B cell (primary cell): Measurements from ENCODE around the gene KIF13A. TPM values are rescaled to one million over a fixed set of nuclear protein-coding genes. Genes with fewer than 3 reads are reported as not detected.

Experiments used
- ATAC-seq: fragments of 200-7000 bp; cut with Tn5 transposase; one replicate; pipeline ENCODE4 v1.10.0; 2021; ENCODE audit warnings: low read depth, mild to moderate bottlenecking, moderate number of reproducible peaks, moderate library complexity
- CTCF ChIA-PET: fragments of 350-600 bp; sonication (Branson Sonifier 250); formaldehyde crosslinking; loops from one replicate; lab custom pipeline; 2021; ENCODE audit warnings: antibody characterized with exemption, inconsistent platforms; lab: Charles Lee
- POLR2A ChIA-PET: fragments of 350-600 bp; sonication (Branson Sonifier 250); formaldehyde crosslinking; loops from one replicate; lab custom pipeline; 2021; ENCODE audit warnings: antibody characterized with exemption; lab: Charles Lee
- DNase-seq: peaks from one replicate; pipeline ENCODE4 v3.0.0; 2013
- H2AFZ ChIP-seq: 2 replicates; pipeline ENCODE4 v1.6.1; 2012; ENCODE audit warnings: mild to moderate bottlenecking, low read depth, low read length; ENCODE audit not compliant: insufficient read depth, poor library complexity, severe bottlenecking
- H3K27ac ChIP-seq, 2 donors: 1 replicate in 1 of 2; 2 replicates in 1 of 2; pipeline ENCODE4 v1.5.1; 2012 to 2013; ENCODE audit warnings: low read length in 2 of 2, mild to moderate bottlenecking in 2 of 2, moderate library complexity in 1 of 2
- H3K27me3 ChIP-seq, 4 experiments: fragments of 200-600 bp in 1 of 4; sonication (generic) in 1 of 4; replicated peaks in 1 of 4; 1 replicate in 2 of 4; 2 replicates in 2 of 4; pipeline versions ENCODE4 v1.6.1 to v1.7.0; 2013 to 2016; ENCODE audit warnings: low read length in 3 of 4, mild to moderate bottlenecking in 2 of 4, mixed read lengths in 1 of 4, moderate library complexity in 1 of 4; ENCODE audit not compliant: insufficient read depth in 4 of 4, control insufficient read depth in 3 of 4; ENCODE audit errors: control extremely low read depth in 1 of 4
- H3K36me3 ChIP-seq, 2 experiments: replicated peaks in 1 of 2; 1 replicate in 1 of 2; 2 replicates in 1 of 2; pipeline versions ENCODE4 v1.6.1 to v1.7.1; 2013; ENCODE audit warnings: low read length in 1 of 2; ENCODE audit not compliant: insufficient read depth in 2 of 2, control insufficient read depth in 1 of 2; ENCODE audit errors: control extremely low read depth in 1 of 2, extremely low read depth in 1 of 2
- H3K4me1 ChIP-seq, 2 donors: fragments of 200-600 bp in 1 of 2; sonication (generic) in 1 of 2; 1 replicate in 1 of 2; 2 replicates in 1 of 2; pipeline versions ENCODE4 v1.5.1 to v1.6.1; 2013 to 2017; ENCODE audit warnings: low read length in 2 of 2; ENCODE audit not compliant: control insufficient read depth in 2 of 2, insufficient read depth in 2 of 2
- H3K4me2 ChIP-seq: replicated peaks from 2 replicates; pipeline ENCODE3; 2012; ENCODE audit warnings: mild to moderate bottlenecking, low read depth, low read length; ENCODE audit not compliant: poor library complexity, severe bottlenecking
- H3K4me3 ChIP-seq, 5 experiments: fragments of 200-600 bp in 1 of 5; sonication (generic) in 1 of 5; 1 replicate in 3 of 5; 2 replicates in 2 of 5; pipeline versions ENCODE4 v1.5.1 to v1.7.0; 2011 to 2016; ENCODE audit warnings: low read length in 4 of 5, mild to moderate bottlenecking in 4 of 5, low read depth in 2 of 5, control low read depth in 1 of 5, moderate library complexity in 1 of 5; ENCODE audit not compliant: insufficient read depth in 1 of 5; ENCODE audit errors: control extremely low read depth in 1 of 5, extremely low read depth in 1 of 5
- H3K79me2 ChIP-seq: fragments of 200-600 bp; sonication (generic); one replicate; pipeline ENCODE4 v1.6.0; 2016; ENCODE audit warnings: low read length; ENCODE audit not compliant: control insufficient read depth, insufficient read depth
- H3K9ac ChIP-seq: fragments of 200-600 bp; sonication (generic); 2 replicates; pipeline ENCODE4 v1.6.1; 2017; ENCODE audit warnings: mild to moderate bottlenecking, low read length, moderate library complexity
- H3K9me3 ChIP-seq, 3 donors: one replicate each; pipeline versions ENCODE4 v1.6.1 to v1.7.1; 2013; ENCODE audit warnings: low read length in 2 of 3; ENCODE audit not compliant: control insufficient read depth in 2 of 3, insufficient read depth in 1 of 3; ENCODE audit errors: control extremely low read depth in 1 of 3
- H4K20me1 ChIP-seq: 2 replicates; pipeline ENCODE4 v1.6.0; 2012; ENCODE audit warnings: mild to moderate bottlenecking, low read length; ENCODE audit not compliant: insufficient read depth, control insufficient read depth, poor library complexity, severe bottlenecking
- H3K27ac Mint-ChIP-seq: one replicate; pipeline ENCODE4 v1.8.0; 2021; ENCODE audit warnings: mixed read lengths
- H3K27me3 Mint-ChIP-seq: one replicate; pipeline ENCODE4 v1.8.0; 2021; ENCODE audit warnings: mixed read lengths
- H3K4me1 Mint-ChIP-seq: one replicate; pipeline ENCODE4 v1.8.0; 2021; ENCODE audit warnings: mixed read lengths
- H3K4me3 Mint-ChIP-seq: one replicate; pipeline ENCODE4 v1.8.0; 2021; ENCODE audit warnings: mixed read lengths
- H3K9me3 Mint-ChIP-seq: one replicate; pipeline ENCODE4 v1.8.0; 2022; ENCODE audit warnings: mixed read lengths; ENCODE audit not compliant: insufficient read depth
- EZH2 ChIP-seq: IDR thresholded peaks from 2 replicates; pipeline ENCODE4 v1.6.1; 2012; ENCODE audit warnings: borderline replicate concordance, low read depth, mild to moderate bottlenecking, moderate library complexity, low read length; ENCODE audit not compliant: insufficient read depth, poor library complexity, severe bottlenecking
- WGBS: methylation state at CpG from one replicate; pipeline ENCODE4 v1.1.5; 2013; ENCODE audit warnings: missing lambda C conversion rate; ENCODE audit not compliant: insufficient coverage; 5-methylcytosine and 5-hydroxymethylcytosine counted together
- intact Hi-C: fragments of 100-400 bp; cut with micrococcal nuclease; formaldehyde crosslinking; loops from one replicate; pipeline ENCODE4 v1.10.0; 2022
- polyA plus RNA-seq: library from polyadenylated mRNA; depleted of rRNA; stranded (reverse); fragments of >200 nt; gene quantifications from 2 replicates; pipeline ENCODE4 v1.2.3, GENCODE V29; 2012
- total RNA-seq, 2 donors: library from RNA; stranded (reverse); fragments of 120-200 nt in 1 of 2; gene quantifications; 1 replicate in 1 of 2; 2 replicates in 1 of 2; pipeline versions ENCODE4 v1.2.3 to v1.2.4, GENCODE V29; 2013 to 2022
- TF ChIP-seq, protein P1 (sequence below): fragments of 200-600 bp; IDR thresholded peaks from one replicate; pipeline ENCODE4 v1.8.0; 2022; ENCODE audit warnings: antibody characterized with exemption, mild to moderate bottlenecking

KIF13A gene
- total and polyA plus RNA-seq, 2 donors (not counting 1 experiment from before 2014, with no cell fraction given), result 2.1 to 23.4 TPM

- ChIA-PET CTCF (interaction anchor here (0.7 kb wide), 1 partner anchor 358 kb away, joined by 3 read pairs; no protein-coding TSS in a partner anchor), POLR2A (no interaction called here)
- no peaks in the 10 kb centered on the region for H3K79me2 ChIP-seq
- no peak for TF ChIP-seq EZH2
- intact Hi-C loops, result no loop called here
- no peaks in the 10 kb centered on the region for H3K4me1 ChIP-seq
- no peak overlapping the region for H3K4me2 ChIP-seq
- H3K27ac Mint-ChIP-seq, result no peak overlapping the region
- H3K4me3 ChIP-seq, result no peak overlapping the region
- H3K27me3 ChIP-seq, result no peaks in the 10 kb centered on the region
- no peak overlapping the region for H3K4me3 Mint-ChIP-seq
- H3K9me3 ChIP-seq, result no peaks in the 10 kb centered on the region
- H3K9ac ChIP-seq, result no peak overlapping the region
- WGBS, result no CpG with 5 or more reads among the region's 7 CpGs
- H2AFZ ChIP-seq, result no peak overlapping the region
- H4K20me1 ChIP-seq, result no peaks in the 10 kb centered on the region
- H3K36me3 ChIP-seq, result no peaks in the 10 kb centered on the region
- ATAC-seq (no peak), DNase-seq (no peak)
- no peaks in the 10 kb centered on the region for H3K4me1 Mint-ChIP-seq
- no peaks in the 10 kb centered on the region for H3K9me3 Mint-ChIP-seq
- no peak overlapping the region for H3K27ac ChIP-seq
- peaks cover 4% of the 10 kb centered on the region for H3K27me3 Mint-ChIP-seq
Observed at GRCh38 chr6:17971128-17972073, 16.0 kb downstream of the KIF13A start.

- Histone ChIP-seq H2AFZ (no peak overlapping the region), H3K36me3 (no peaks in the 10 kb centered on the region), H4K20me1 (no peaks in the 10 kb centered on the region), H3K4me3 (no peak overlapping the region), H3K9me3 (no peaks in the 10 kb centered on the region), H3K4me2 (no peak overlapping the region), H3K9ac (no peak overlapping the region), H3K79me2 (no peaks in the 10 kb centered on the region), H3K4me1 (no peaks in the 10 kb centered on the region), H3K27ac (no peak overlapping the region), H3K27me3 (no peaks in the 10 kb centered on the region)
- no peak for TF ChIP-seq EZH2
- TF ChIP-seq, protein P1, sequence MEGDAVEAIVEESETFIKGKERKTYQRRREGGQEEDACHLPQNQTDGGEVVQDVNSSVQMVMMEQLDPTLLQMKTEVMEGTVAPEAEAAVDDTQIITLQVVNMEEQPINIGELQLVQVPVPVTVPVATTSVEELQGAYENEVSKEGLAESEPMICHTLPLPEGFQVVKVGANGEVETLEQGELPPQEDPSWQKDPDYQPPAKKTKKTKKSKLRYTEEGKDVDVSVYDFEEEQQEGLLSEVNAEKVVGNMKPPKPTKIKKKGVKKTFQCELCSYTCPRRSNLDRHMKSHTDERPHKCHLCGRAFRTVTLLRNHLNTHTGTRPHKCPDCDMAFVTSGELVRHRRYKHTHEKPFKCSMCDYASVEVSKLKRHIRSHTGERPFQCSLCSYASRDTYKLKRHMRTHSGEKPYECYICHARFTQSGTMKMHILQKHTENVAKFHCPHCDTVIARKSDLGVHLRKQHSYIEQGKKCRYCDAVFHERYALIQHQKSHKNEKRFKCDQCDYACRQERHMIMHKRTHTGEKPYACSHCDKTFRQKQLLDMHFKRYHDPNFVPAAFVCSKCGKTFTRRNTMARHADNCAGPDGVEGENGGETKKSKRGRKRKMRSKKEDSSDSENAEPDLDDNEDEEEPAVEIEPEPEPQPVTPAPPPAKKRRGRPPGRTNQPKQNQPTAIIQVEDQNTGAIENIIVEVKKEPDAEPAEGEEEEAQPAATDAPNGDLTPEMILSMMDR, result no peak
- no peak for ATAC-seq
- Mint-ChIP-seq H3K4me3 (no peak overlapping the region), H3K9me3 (no peaks in the 10 kb centered on the region), H3K27ac (no peak overlapping the region), H3K27me3 (peaks cover 4% of the 10 kb centered on the region), H3K4me1 (no peaks in the 10 kb centered on the region)
- ChIA-PET CTCF (no interaction called here), POLR2A (no interaction called here)
- WGBS, result 78% methylated on average over 2 of the region's 2 CpGs
- DNase-seq, result no peak
- intact Hi-C loops, result no loop called here
Observed at GRCh38 chr6:17968876-17969275, 18.6 kb downstream of the KIF13A start.
